ENCODE data around the gene LMAN1L.

LMAN1L gene

GRCh38 chr15:74789741-74790079, 22.9 kb upstream of the LMAN1L start:
- no CpG with 5 or more reads among the region's 3 CpGs for WGBS, 2 donors (ENCODE audit: extremely low coverage in 2 of 2, insufficient read length in 2 of 2, insufficient replicate concordance in 1 of 2)
- no peak overlapping the region for H4K8ac ChIP-seq (ENCODE audit: low read depth, low read length)
- H3K27ac ChIP-seq (replicated peaks; ENCODE audit: low read length), result no peak overlapping the region

GRCh38 chr15:74790080-74790916, 22.3 kb upstream of the LMAN1L start:
- H2AK5ac ChIP-seq (ENCODE audit: low read depth, low read length), result no peak overlapping the region
- H3K4me1 ChIP-seq (ENCODE audit: control insufficient read depth in 2 of 2, insufficient read depth in 1 of 2, low read depth in 1 of 2, low read length in 2 of 2), result peaks cover 11 to 20% of the 10 kb centered on the region in 2 donors
- no peak overlapping the region for H2BK120ac ChIP-seq (ENCODE audit: low read depth, low read length)
- H2BK15ac ChIP-seq (ENCODE audit: low read length), result no peak overlapping the region
- no peaks in the 10 kb centered on the region for H3K27me3 ChIP-seq (ENCODE audit: control insufficient read depth in 3 of 3, insufficient read depth in 3 of 3, low read depth in 1 of 3, low read length in 3 of 3)
- H2BK12ac ChIP-seq (ENCODE audit: low read length), result no peak overlapping the region
- no peak overlapping the region for H4K91ac ChIP-seq (ENCODE audit: low read depth, low read length, poor library complexity)
- no peak for DNase-seq (ENCODE audit: low spot score)
- no peak overlapping the region for H3K9ac ChIP-seq (ENCODE audit: low read depth, low read length, poor library complexity)
- no peak overlapping the region for H2AFZ ChIP-seq (ENCODE audit: low read length)
- WGBS, 2 donors (ENCODE audit: extremely low coverage in 2 of 2, insufficient read length in 2 of 2, insufficient replicate concordance in 1 of 2), result no CpG with 5 or more reads among the region's 15 CpGs
- H3K79me1 ChIP-seq (ENCODE audit: low read depth, low read length), result peaks cover 8% of the 10 kb centered on the region
- no peak overlapping the region for H3K18ac ChIP-seq (ENCODE audit: low read length)
- H3K27ac ChIP-seq (replicated peaks; ENCODE audit: low read length), result no peak overlapping the region
- H3K23ac ChIP-seq (ENCODE audit: low read depth, low read length, poor library complexity), result no peak overlapping the region
- H3K4me3 ChIP-seq (ENCODE audit: low read length in 2 of 2), result no peak overlapping the region
- no peak overlapping the region for H3K4me2 ChIP-seq (ENCODE audit: insufficient read depth, low read length, poor library complexity, severe bottlenecking)
- H3K4ac ChIP-seq (ENCODE audit: low read length), result no peak overlapping the region
- peaks cover 4 to 24% of the 10 kb centered on the region in 2 donors for H3K36me3 ChIP-seq (replicated peaks in 1 of 2; ENCODE audit: control insufficient read depth in 2 of 2, insufficient read depth in 2 of 2, low read length in 2 of 2)
- no peak overlapping the region for H4K8ac ChIP-seq (ENCODE audit: low read depth, low read length)
- H3K14ac ChIP-seq (ENCODE audit: low read length), result no peak overlapping the region
- H2BK5ac ChIP-seq (ENCODE audit: low read length), result peak overlapping the region; percentile 11
- no peaks in the 10 kb centered on the region for H3K9me3 ChIP-seq (replicated peaks in 1 of 2; ENCODE audit: control insufficient read depth in 2 of 2, insufficient read depth in 1 of 2, low read depth in 1 of 2, low read length in 2 of 2)

More at GRCh38 chr15:74789741-74790079, 22.9 kb upstream of the LMAN1L start:
- Histone ChIP-seq H2BK15ac (ENCODE audit: low read length) (no peak overlapping the region), H3K18ac (ENCODE audit: low read length) (no peak overlapping the region), H3K4ac (ENCODE audit: low read length) (no peak overlapping the region), H3K4me2 (ENCODE audit: insufficient read depth, low read length, poor library complexity, severe bottlenecking) (no peak overlapping the region), H3K27me3 (ENCODE audit: control insufficient read depth in 3 of 3, insufficient read depth in 3 of 3, low read depth in 1 of 3, low read length in 3 of 3) (no peaks in the 10 kb centered on the region), H2BK12ac (ENCODE audit: low read length) (no peak overlapping the region), H4K91ac (ENCODE audit: low read depth, low read length, poor library complexity) (no peak overlapping the region), H3K14ac (ENCODE audit: low read length) (no peak overlapping the region), H2BK120ac (ENCODE audit: low read depth, low read length) (no peak overlapping the region), H3K9me3 (replicated peaks in 1 of 2; ENCODE audit: control insufficient read depth in 2 of 2, insufficient read depth in 1 of 2, low read depth in 1 of 2, low read length in 2 of 2) (no peaks in the 10 kb centered on the region), H2AK5ac (ENCODE audit: low read depth, low read length) (no peak overlapping the region), H3K4me3 (ENCODE audit: low read length in 2 of 2) (no peak overlapping the region), H3K36me3 (replicated peaks in 1 of 2; ENCODE audit: control insufficient read depth in 2 of 2, insufficient read depth in 2 of 2, low read length in 2 of 2) (peaks cover 4 to 24% of the 10 kb centered on the region in 2 donors), H2AFZ (ENCODE audit: low read length) (no peak overlapping the region), H3K9ac (ENCODE audit: low read depth, low read length, poor library complexity) (no peak overlapping the region), H3K79me1 (ENCODE audit: low read depth, low read length) (peaks cover 5% of the 10 kb centered on the region), H2BK5ac (ENCODE audit: low read length) (peak overlapping the region; percentile 11), H3K23ac (ENCODE audit: low read depth, low read length, poor library complexity) (no peak overlapping the region), H3K4me1 (ENCODE audit: control insufficient read depth in 2 of 2, insufficient read depth in 1 of 2, low read depth in 1 of 2, low read length in 2 of 2) (peaks cover 11 to 20% of the 10 kb centered on the region in 2 donors)
- DNase-seq (ENCODE audit: low spot score), result no peak

- H3K27me3 ChIP-seq (ENCODE audit: control insufficient read depth in 3 of 3, insufficient read depth in 3 of 3, low read depth in 1 of 3, low read length in 3 of 3), result no peaks in the 10 kb centered on the region
- H3K79me1 ChIP-seq (ENCODE audit: low read depth, low read length), result peaks cover 8% of the 10 kb centered on the region
- H2BK120ac ChIP-seq (ENCODE audit: low read depth, low read length), result no peak overlapping the region
- H3K9ac ChIP-seq (ENCODE audit: low read depth, low read length, poor library complexity), result no peak overlapping the region
- no peak for DNase-seq (ENCODE audit: low spot score)
- no peak overlapping the region for H3K18ac ChIP-seq (ENCODE audit: low read length)
- no peak overlapping the region for H3K14ac ChIP-seq (ENCODE audit: low read length)
- H3K27ac ChIP-seq (replicated peaks; ENCODE audit: low read length), result no peak overlapping the region
- H3K4me3 ChIP-seq (ENCODE audit: low read length in 2 of 2), result no peak overlapping the region
- H4K8ac ChIP-seq (ENCODE audit: low read depth, low read length), result no peak overlapping the region
- H3K36me3 ChIP-seq (replicated peaks in 1 of 2; ENCODE audit: control insufficient read depth in 2 of 2, insufficient read depth in 2 of 2, low read length in 2 of 2), result peaks cover 3 to 21% of the 10 kb centered on the region in 2 donors
- no peak overlapping the region for H4K91ac ChIP-seq (ENCODE audit: low read depth, low read length, poor library complexity)
- WGBS, 2 donors (ENCODE audit: extremely low coverage in 2 of 2, insufficient read length in 2 of 2, insufficient replicate concordance in 1 of 2), result no CpG with 5 or more reads among the region's 1 CpG
- H2AK5ac ChIP-seq (ENCODE audit: low read depth, low read length), result no peak overlapping the region
- no peak overlapping the region for H3K4ac ChIP-seq (ENCODE audit: low read length)
- no peak overlapping the region for H3K23ac ChIP-seq (ENCODE audit: low read depth, low read length, poor library complexity)
- no peaks in the 10 kb centered on the region for H3K9me3 ChIP-seq (replicated peaks in 1 of 2; ENCODE audit: control insufficient read depth in 2 of 2, insufficient read depth in 1 of 2, low read depth in 1 of 2, low read length in 2 of 2)
- no peak overlapping the region for H2BK15ac ChIP-seq (ENCODE audit: low read length)
- peaks cover 11 to 20% of the 10 kb centered on the region in 2 donors for H3K4me1 ChIP-seq (ENCODE audit: control insufficient read depth in 2 of 2, insufficient read depth in 1 of 2, low read depth in 1 of 2, low read length in 2 of 2)
- no peak overlapping the region for H3K4me2 ChIP-seq (ENCODE audit: insufficient read depth, low read length, poor library complexity, severe bottlenecking)
- H2AFZ ChIP-seq (ENCODE audit: low read length), result no peak overlapping the region
- no peak overlapping the region for H2BK12ac ChIP-seq (ENCODE audit: low read length)
- no peak overlapping the region for H2BK5ac ChIP-seq (ENCODE audit: low read length)
Measured at GRCh38 chr15:74791007-74791406, 21.6 kb upstream of the LMAN1L start.

- Histone ChIP-seq H2AK5ac (ENCODE audit: low read depth, low read length) (no peak overlapping the region), H3K23ac (ENCODE audit: low read depth, low read length, poor library complexity) (no peak overlapping the region), H3K27me3 (ENCODE audit: control insufficient read depth in 3 of 3, insufficient read depth in 3 of 3, low read depth in 1 of 3, low read length in 3 of 3) (no peaks in the 10 kb centered on the region), H2BK120ac (ENCODE audit: low read depth, low read length) (no peak overlapping the region), H3K36me3 (replicated peaks in 1 of 2; ENCODE audit: control insufficient read depth in 2 of 2, insufficient read depth in 2 of 2, low read length in 2 of 2) (peaks cover 3 to 15% of the 10 kb centered on the region in 2 donors), H3K9me3 (replicated peaks in 1 of 2; ENCODE audit: control insufficient read depth in 2 of 2, insufficient read depth in 1 of 2, low read depth in 1 of 2, low read length in 2 of 2) (no peaks in the 10 kb centered on the region), H3K4me2 (ENCODE audit: insufficient read depth, low read length, poor library complexity, severe bottlenecking) (no peak overlapping the region), H2AFZ (ENCODE audit: low read length) (no peak overlapping the region), H3K4ac (ENCODE audit: low read length) (no peak overlapping the region), H2BK12ac (ENCODE audit: low read length) (no peak overlapping the region), H3K18ac (ENCODE audit: low read length) (no peak overlapping the region), H4K91ac (ENCODE audit: low read depth, low read length, poor library complexity) (no peak overlapping the region), H3K27ac (replicated peaks; ENCODE audit: low read length) (no peak overlapping the region), H3K4me1 (ENCODE audit: control insufficient read depth in 2 of 2, insufficient read depth in 1 of 2, low read depth in 1 of 2, low read length in 2 of 2) (peaks cover 11 to 20% of the 10 kb centered on the region in 2 donors), H4K8ac (ENCODE audit: low read depth, low read length) (no peak overlapping the region), H3K9ac (ENCODE audit: low read depth, low read length, poor library complexity) (no peak overlapping the region), H3K79me1 (ENCODE audit: low read depth, low read length) (peaks cover 8% of the 10 kb centered on the region), H3K4me3 (ENCODE audit: low read length in 2 of 2) (no peak overlapping the region), H2BK15ac (ENCODE audit: low read length) (no peak overlapping the region), H3K14ac (ENCODE audit: low read length) (no peak overlapping the region), H2BK5ac (ENCODE audit: low read length) (no peak overlapping the region)
- DNase-seq (ENCODE audit: low spot score), result no peak
- WGBS, 2 donors (ENCODE audit: extremely low coverage in 2 of 2, insufficient read length in 2 of 2, insufficient replicate concordance in 1 of 2), result no CpG with 5 or more reads among the region's 7 CpGs
Measured at GRCh38 chr15:74791667-74792066, 21.0 kb upstream of the LMAN1L start.
